ENCODE results near the gene MORF4L1. TPM values are rescaled to one million over a fixed set of nuclear protein-coding genes. Genes with fewer than 3 reads are reported as not detected.

Gene MORF4L1
- total RNA-seq, 5 donors from 2014 or later (not counting 1 experiment from before 2014, with no cell fraction given), result 208 to 388 (median 232) TPM

GRCh38 chr15:78904599-78905358 is 32.1 kb downstream of the MORF4L1 start:
- ChIA-PET CTCF (interaction anchor here (0.7 kb wide), 2 partner anchors 12 to 279 kb away, joined by 6 to 8 read pairs; no protein-coding TSS in a partner anchor), POLR2A (no interaction called here)
- H3K27ac Mint-ChIP-seq, result peak overlapping the region in 1 of 2 donors; percentile 34
- no peaks in the 10 kb centered on the region for H3K27me3 Mint-ChIP-seq
- no peak overlapping the region for H3K4me3 ChIP-seq (ENCODE audit: control insufficient read depth in 1 of 2, extremely low read depth in 1 of 2, low read length in 1 of 2)
- H3K36me3 Mint-ChIP-seq, result peaks cover 60% of the 10 kb centered on the region
- DNase-seq, result no peak
- H3K4me1 Mint-ChIP-seq, result peaks cover 14 to 25% (median 23%) of the 10 kb centered on the region in 3 donors
- WGBS (ENCODE audit: insufficient coverage), result no CpG with 5 or more reads among the region's 6 CpGs
- H3K27me3 ChIP-seq (replicated peaks in 1 of 2; ENCODE audit: control insufficient read depth in 2 of 2, extremely low read depth in 1 of 2, insufficient read depth in 2 of 2, low read length in 1 of 2), result no peaks in the 10 kb centered on the region
- H3K27ac ChIP-seq (ENCODE audit: low read length), result no peak overlapping the region
- no peaks in the 10 kb centered on the region for H3K4me1 ChIP-seq (ENCODE audit: control insufficient read depth in 1 of 2, extremely low read depth in 1 of 2, insufficient read depth in 2 of 2, low read length in 2 of 2)
- no peak for ATAC-seq (replicated peaks in 1 of 4)
- peaks cover 10 to 80% of the 10 kb centered on the region in 2 donors for H3K36me3 ChIP-seq (ENCODE audit: control insufficient read depth in 2 of 2, extremely low read depth in 1 of 2, insufficient read depth in 1 of 2, low read length in 1 of 2)
- no peaks in the 10 kb centered on the region for H3K9me3 Mint-ChIP-seq
- H3K4me3 Mint-ChIP-seq, result no peak overlapping the region
- no peaks in the 10 kb centered on the region for H3K9me3 ChIP-seq

GRCh38 chr15:78906316-78906620 is 33.6 kb downstream of the MORF4L1 start:
- H3K4me1 Mint-ChIP-seq, result peaks cover 21 to 33% (median 33%) of the 10 kb centered on the region in 3 donors
- POLR2A ChIA-PET, result no interaction called here
- no peak overlapping the region for H3K27ac ChIP-seq (ENCODE audit: low read length)
- no peak overlapping the region for H3K4me3 Mint-ChIP-seq
- H3K27me3 Mint-ChIP-seq, result no peaks in the 10 kb centered on the region
- no peaks in the 10 kb centered on the region for H3K9me3 Mint-ChIP-seq
- ATAC-seq (replicated peaks in 1 of 4) (no peak), DNase-seq (no peak)
- CTCF ChIA-PET, result no interaction called here
- no peak overlapping the region for H3K27ac Mint-ChIP-seq
- no peaks in the 10 kb centered on the region for H3K9me3 ChIP-seq
- no peaks in the 10 kb centered on the region for H3K27me3 ChIP-seq (replicated peaks in 1 of 2; ENCODE audit: control insufficient read depth in 2 of 2, extremely low read depth in 1 of 2, insufficient read depth in 2 of 2, low read length in 1 of 2)
- peaks cover 63% of the 10 kb centered on the region for H3K36me3 Mint-ChIP-seq
- no peaks in the 10 kb centered on the region for H3K4me1 ChIP-seq (ENCODE audit: control insufficient read depth in 1 of 2, extremely low read depth in 1 of 2, insufficient read depth in 2 of 2, low read length in 2 of 2)
- WGBS (ENCODE audit: insufficient coverage), result 100% methylated on average over 1 of the region's 2 CpGs
- no peak overlapping the region for H3K4me3 ChIP-seq (ENCODE audit: control insufficient read depth in 1 of 2, extremely low read depth in 1 of 2, low read length in 1 of 2)
- peaks cover 6 to 78% of the 10 kb centered on the region in 2 donors for H3K36me3 ChIP-seq (ENCODE audit: control insufficient read depth in 2 of 2, extremely low read depth in 1 of 2, insufficient read depth in 1 of 2, low read length in 1 of 2)

- no peaks in the 10 kb centered on the region for H3K4me1 ChIP-seq (ENCODE audit: control insufficient read depth in 1 of 2, extremely low read depth in 1 of 2, insufficient read depth in 2 of 2, low read length in 2 of 2)
- Mint-ChIP-seq H3K9me3 (no peaks in the 10 kb centered on the region), H3K4me3 (no peak overlapping the region), H3K4me1 (peaks cover 16 to 36% (median 27%) of the 10 kb centered on the region in 3 donors), H3K27me3 (no peaks in the 10 kb centered on the region), H3K36me3 (peaks cover 65% of the 10 kb centered on the region), H3K27ac (peak overlapping the region in 1 of 2 donors; percentile 17)
- no peak overlapping the region for H3K4me3 ChIP-seq (ENCODE audit: control insufficient read depth in 1 of 2, extremely low read depth in 1 of 2, low read length in 1 of 2)
- ChIA-PET POLR2A (interaction anchor here in 1 of 2 donors (1.0 kb wide), 1 partner anchor 35 kb away, joined by 3 read pairs; the partner anchor contains the start of gene MORF4L1), CTCF (interaction anchor here (0.6 to 1.9 kb wide), 5 partner anchors 11 to 1824 kb away, joined by 3 to 7 read pairs (median 4); no protein-coding TSS in a partner anchor)
- WGBS (ENCODE audit: insufficient coverage), result no CpG with 5 or more reads among the region's 3 CpGs
- DNase-seq, result peak in 1 of 35 experiments; percentile 29
- H3K27me3 ChIP-seq (replicated peaks in 1 of 2; ENCODE audit: control insufficient read depth in 2 of 2, extremely low read depth in 1 of 2, insufficient read depth in 2 of 2, low read length in 1 of 2), result no peaks in the 10 kb centered on the region
- H3K36me3 ChIP-seq (ENCODE audit: control insufficient read depth in 2 of 2, extremely low read depth in 1 of 2, insufficient read depth in 1 of 2, low read length in 1 of 2), result peaks cover 6 to 71% of the 10 kb centered on the region in 2 donors
- H3K27ac ChIP-seq (ENCODE audit: low read length), result no peak overlapping the region
- ATAC-seq (replicated peaks in 1 of 4), result no peak
- H3K9me3 ChIP-seq, result no peaks in the 10 kb centered on the region
Measured at GRCh38 chr15:78907577-78907976, 34.9 kb downstream of the MORF4L1 start.

- peak in 1 of 4 experiments; percentile 4 for ATAC-seq (replicated peaks in 1 of 4)
Measured at GRCh38 chr15:78909160-78909695, 36.5 kb downstream of the MORF4L1 start.

GRCh38 chr15:78909791-78910228 is 37.1 kb downstream of the MORF4L1 start:
- H3K36me3 ChIP-seq (ENCODE audit: control insufficient read depth in 2 of 2, extremely low read depth in 1 of 2, insufficient read depth in 1 of 2, low read length in 1 of 2), result peaks cover 0 to 64% of the 10 kb centered on the region in 2 donors
- peaks cover 18 to 36% (median 21%) of the 10 kb centered on the region in 3 donors for H3K4me1 Mint-ChIP-seq
- 75% methylated on average over 5 of the region's 5 CpGs for WGBS (ENCODE audit: insufficient coverage)
- H3K27me3 Mint-ChIP-seq, result no peaks in the 10 kb centered on the region
- DNase-seq, result peak in 6 of 35 experiments; percentile 8 to 64 (median 20)
- no peaks in the 10 kb centered on the region for H3K9me3 Mint-ChIP-seq
- no peak overlapping the region for H3K27ac Mint-ChIP-seq
- H3K4me3 ChIP-seq (ENCODE audit: control insufficient read depth in 1 of 2, extremely low read depth in 1 of 2, low read length in 1 of 2), result no peak overlapping the region
- no peaks in the 10 kb centered on the region for H3K9me3 ChIP-seq
- no peaks in the 10 kb centered on the region for H3K27me3 ChIP-seq (replicated peaks in 1 of 2; ENCODE audit: control insufficient read depth in 2 of 2, extremely low read depth in 1 of 2, insufficient read depth in 2 of 2, low read length in 1 of 2)
- ChIA-PET CTCF (no interaction called here), POLR2A (interaction anchor here in 1 of 2 donors (1.2 kb wide), 1 partner anchor 36 kb away, joined by 3 read pairs; no protein-coding TSS in a partner anchor)
- no peaks in the 10 kb centered on the region for H3K4me1 ChIP-seq (ENCODE audit: control insufficient read depth in 1 of 2, extremely low read depth in 1 of 2, insufficient read depth in 2 of 2, low read length in 2 of 2)
- H3K36me3 Mint-ChIP-seq, result peaks cover 59% of the 10 kb centered on the region
- peak; percentile 21 to 54 (median 38) for ATAC-seq (replicated peaks in 1 of 4)
- no peak overlapping the region for H3K27ac ChIP-seq (ENCODE audit: low read length)
- no peak overlapping the region for H3K4me3 Mint-ChIP-seq

More at GRCh38 chr15:78909160-78909695, 36.5 kb downstream of the MORF4L1 start:
- no peak for DNase-seq
- peaks cover 62% of the 10 kb centered on the region for H3K36me3 Mint-ChIP-seq
- H3K27ac Mint-ChIP-seq, result no peak overlapping the region
- ChIA-PET POLR2A (no interaction called here), CTCF (interaction anchor here in 1 of 2 donors (0.5 kb wide), 1 partner anchor 77 kb away, joined by 3 read pairs; no protein-coding TSS in a partner anchor)
- H3K4me3 Mint-ChIP-seq, result no peak overlapping the region
- Histone ChIP-seq H3K27me3 (replicated peaks in 1 of 2; ENCODE audit: control insufficient read depth in 2 of 2, extremely low read depth in 1 of 2, insufficient read depth in 2 of 2, low read length in 1 of 2) (no peaks in the 10 kb centered on the region), H3K4me3 (ENCODE audit: control insufficient read depth in 1 of 2, extremely low read depth in 1 of 2, low read length in 1 of 2) (no peak overlapping the region), H3K4me1 (ENCODE audit: control insufficient read depth in 1 of 2, extremely low read depth in 1 of 2, insufficient read depth in 2 of 2, low read length in 2 of 2) (no peaks in the 10 kb centered on the region), H3K36me3 (ENCODE audit: control insufficient read depth in 2 of 2, extremely low read depth in 1 of 2, insufficient read depth in 1 of 2, low read length in 1 of 2) (peaks cover 5 to 70% of the 10 kb centered on the region in 2 donors), H3K27ac (ENCODE audit: low read length) (no peak overlapping the region), H3K9me3 (no peaks in the 10 kb centered on the region)
- peaks cover 17 to 39% (median 27%) of the 10 kb centered on the region in 3 donors for H3K4me1 Mint-ChIP-seq
- no peaks in the 10 kb centered on the region for H3K27me3 Mint-ChIP-seq
- no peaks in the 10 kb centered on the region for H3K9me3 Mint-ChIP-seq
- WGBS (ENCODE audit: insufficient coverage), result 88% methylated on average over 2 of the region's 3 CpGs

GRCh38 chr15:78910271-78910670 is 37.6 kb downstream of the MORF4L1 start:
- no peak overlapping the region for H3K27ac ChIP-seq (ENCODE audit: low read length)
- CTCF ChIA-PET, result interaction anchor here in 1 of 2 donors (0.6 kb wide), 1 partner anchor 971 kb away, joined by 4 read pairs; no protein-coding TSS in a partner anchor
- H3K4me1 ChIP-seq (ENCODE audit: control insufficient read depth in 1 of 2, extremely low read depth in 1 of 2, insufficient read depth in 2 of 2, low read length in 2 of 2), result no peaks in the 10 kb centered on the region
- Mint-ChIP-seq H3K27me3 (no peaks in the 10 kb centered on the region), H3K27ac (peak overlapping the region in 1 of 2 donors; percentile 45), H3K36me3 (peaks cover 57% of the 10 kb centered on the region), H3K4me3 (no peak overlapping the region), H3K9me3 (no peaks in the 10 kb centered on the region), H3K4me1 (peaks cover 18 to 35% (median 20%) of the 10 kb centered on the region in 3 donors)
- POLR2A ChIA-PET, result interaction anchor here in 1 of 2 donors (1.2 kb wide), 1 partner anchor 37 kb away, joined by 3 read pairs; no protein-coding TSS in a partner anchor
- H3K9me3 ChIP-seq, result no peaks in the 10 kb centered on the region
- no peak overlapping the region for H3K4me3 ChIP-seq (ENCODE audit: control insufficient read depth in 1 of 2, extremely low read depth in 1 of 2, low read length in 1 of 2)
- no peak for DNase-seq
- H3K36me3 ChIP-seq (ENCODE audit: control insufficient read depth in 2 of 2, extremely low read depth in 1 of 2, insufficient read depth in 1 of 2, low read length in 1 of 2), result peaks cover 0 to 65% of the 10 kb centered on the region in 2 donors
- WGBS (ENCODE audit: insufficient coverage), result 100% methylated on average over 5 of the region's 7 CpGs
- ATAC-seq (replicated peaks in 1 of 4), result no peak
- H3K27me3 ChIP-seq (replicated peaks in 1 of 2; ENCODE audit: control insufficient read depth in 2 of 2, extremely low read depth in 1 of 2, insufficient read depth in 2 of 2, low read length in 1 of 2), result no peaks in the 10 kb centered on the region

All from T-cell (primary cell).